Keratinocyte (primary cell): ENCODE measurements around the gene SPAG16.

Experiments
- CTCF ChIP-seq, 3 experiments: IDR thresholded peaks in 1 of 3; conservative IDR thresholded peaks in 1 of 3; optimal IDR thresholded peaks in 1 of 3; 2 replicates in 2 of 3; 3 replicates in 1 of 3; pipeline versions ENCODE3 to v1.5.1; 2011; ENCODE audit warnings: low read length in 3 of 3, mild to moderate bottlenecking in 3 of 3, moderate library complexity in 2 of 3, control low read depth in 1 of 3, inconsistent platforms in 1 of 3; ENCODE audit not compliant: insufficient read depth in 2 of 3; ENCODE audit errors: extremely low read depth in 1 of 3
- EZH2 ChIP-seq: IDR thresholded peaks from one replicate; pipeline ENCODE4 v1.6.1; 2012; ENCODE audit warnings: inconsistent platforms, mild to moderate bottlenecking, low read length, moderate library complexity

DNA sequence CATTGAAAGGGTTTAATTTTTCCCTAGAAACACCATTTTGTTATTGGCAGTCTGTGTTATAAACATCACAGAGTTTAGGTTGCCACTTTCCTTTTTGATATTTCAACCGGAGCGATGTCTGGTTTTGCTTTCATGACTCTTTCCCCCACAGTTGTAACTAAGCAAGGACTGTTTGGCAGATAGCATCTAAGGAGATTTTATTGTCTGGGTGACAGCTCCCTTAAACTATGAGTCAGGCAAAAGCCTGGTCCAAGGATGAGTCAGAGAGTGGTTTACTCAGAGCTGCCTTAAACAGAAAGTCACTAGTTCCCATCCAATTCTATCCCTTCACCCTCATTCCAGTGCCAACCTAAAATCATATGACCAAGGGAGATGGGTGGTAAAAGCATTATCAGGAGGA, 785.0 kb downstream of the SPAG16 start:
- no peak for TF ChIP-seq CTCF (optimal IDR thresholded peaks at IDR 0.05 in 1 of 3, IDR thresholded peaks at IDR 0.05 in 1 of 3, conservative IDR thresholded peaks at IDR 0.05 in 1 of 3; ENCODE audit: extremely low read depth in 1 of 3, insufficient read depth in 2 of 3, low read length in 3 of 3)
- TF ChIP-seq EZH2, result no peak
